ENCODE results near the gene SPATS1.
A peak's percentile ranks its signal among the peaks of the same experiment; 100 is the strongest.
"Not testable (repeated sequence)": the region's sequence is repeated elsewhere in the genome, so short reads cannot be mapped to it uniquely, and the experiment has no call there.

The SPATS1 gene

DNA sequence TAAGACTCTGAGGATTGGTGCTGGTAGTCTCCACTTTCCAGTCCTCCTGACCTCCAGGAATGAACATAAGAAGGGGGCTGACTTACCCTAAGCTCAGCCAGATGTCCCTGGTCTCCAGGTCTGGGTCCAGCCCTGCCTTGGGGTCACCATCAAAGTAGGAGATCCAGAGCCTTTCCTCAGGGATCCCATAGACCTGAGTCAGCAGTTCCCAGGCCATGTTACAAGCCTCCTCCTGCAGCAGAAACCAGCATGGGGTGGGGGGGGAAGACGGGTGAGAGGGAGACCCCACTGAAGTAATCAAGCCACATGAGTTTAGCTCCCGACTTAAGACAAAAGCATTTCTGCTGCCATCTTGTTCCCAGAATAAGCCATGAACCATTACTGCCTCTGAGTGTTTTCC is 31.1 kb upstream of the SPATS1 start:
- TF ChIP-seq, protein P1, sequence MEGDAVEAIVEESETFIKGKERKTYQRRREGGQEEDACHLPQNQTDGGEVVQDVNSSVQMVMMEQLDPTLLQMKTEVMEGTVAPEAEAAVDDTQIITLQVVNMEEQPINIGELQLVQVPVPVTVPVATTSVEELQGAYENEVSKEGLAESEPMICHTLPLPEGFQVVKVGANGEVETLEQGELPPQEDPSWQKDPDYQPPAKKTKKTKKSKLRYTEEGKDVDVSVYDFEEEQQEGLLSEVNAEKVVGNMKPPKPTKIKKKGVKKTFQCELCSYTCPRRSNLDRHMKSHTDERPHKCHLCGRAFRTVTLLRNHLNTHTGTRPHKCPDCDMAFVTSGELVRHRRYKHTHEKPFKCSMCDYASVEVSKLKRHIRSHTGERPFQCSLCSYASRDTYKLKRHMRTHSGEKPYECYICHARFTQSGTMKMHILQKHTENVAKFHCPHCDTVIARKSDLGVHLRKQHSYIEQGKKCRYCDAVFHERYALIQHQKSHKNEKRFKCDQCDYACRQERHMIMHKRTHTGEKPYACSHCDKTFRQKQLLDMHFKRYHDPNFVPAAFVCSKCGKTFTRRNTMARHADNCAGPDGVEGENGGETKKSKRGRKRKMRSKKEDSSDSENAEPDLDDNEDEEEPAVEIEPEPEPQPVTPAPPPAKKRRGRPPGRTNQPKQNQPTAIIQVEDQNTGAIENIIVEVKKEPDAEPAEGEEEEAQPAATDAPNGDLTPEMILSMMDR (IDR thresholded peaks at IDR 0.05): no peak
- H3K4me3 ChIP-seq: no peak overlapping the region
- no peak overlapping the region for H3K27ac ChIP-seq
- no peak for DNase-seq (ENCODE audit: low spot score)

DNA sequence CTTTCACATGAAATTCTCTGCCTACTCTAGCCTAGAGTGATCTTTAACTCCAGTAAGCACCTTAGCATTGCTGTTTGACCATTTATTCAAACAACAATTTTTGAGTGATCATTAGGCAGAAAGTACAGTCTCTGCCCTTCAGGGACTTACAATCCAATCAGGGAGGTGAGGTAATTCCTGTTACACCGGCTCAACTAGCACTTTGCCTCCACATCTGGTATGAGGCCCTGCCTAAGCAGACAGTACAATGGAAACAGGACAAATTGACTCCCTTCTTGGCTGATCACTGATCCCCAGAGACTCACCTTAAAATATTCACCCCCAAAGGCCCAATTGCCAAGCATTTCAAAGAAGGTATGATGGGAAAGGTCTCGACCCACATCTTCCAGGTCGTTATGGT is 30.7 kb upstream of the SPATS1 start:
- Histone ChIP-seq H3K4me3 (no peak overlapping the region), H3K27ac (no peak overlapping the region)
- DNase-seq (ENCODE audit: low spot score): no peak
- TF ChIP-seq, protein P1 (IDR thresholded peaks at IDR 0.05): no peak

DNA sequence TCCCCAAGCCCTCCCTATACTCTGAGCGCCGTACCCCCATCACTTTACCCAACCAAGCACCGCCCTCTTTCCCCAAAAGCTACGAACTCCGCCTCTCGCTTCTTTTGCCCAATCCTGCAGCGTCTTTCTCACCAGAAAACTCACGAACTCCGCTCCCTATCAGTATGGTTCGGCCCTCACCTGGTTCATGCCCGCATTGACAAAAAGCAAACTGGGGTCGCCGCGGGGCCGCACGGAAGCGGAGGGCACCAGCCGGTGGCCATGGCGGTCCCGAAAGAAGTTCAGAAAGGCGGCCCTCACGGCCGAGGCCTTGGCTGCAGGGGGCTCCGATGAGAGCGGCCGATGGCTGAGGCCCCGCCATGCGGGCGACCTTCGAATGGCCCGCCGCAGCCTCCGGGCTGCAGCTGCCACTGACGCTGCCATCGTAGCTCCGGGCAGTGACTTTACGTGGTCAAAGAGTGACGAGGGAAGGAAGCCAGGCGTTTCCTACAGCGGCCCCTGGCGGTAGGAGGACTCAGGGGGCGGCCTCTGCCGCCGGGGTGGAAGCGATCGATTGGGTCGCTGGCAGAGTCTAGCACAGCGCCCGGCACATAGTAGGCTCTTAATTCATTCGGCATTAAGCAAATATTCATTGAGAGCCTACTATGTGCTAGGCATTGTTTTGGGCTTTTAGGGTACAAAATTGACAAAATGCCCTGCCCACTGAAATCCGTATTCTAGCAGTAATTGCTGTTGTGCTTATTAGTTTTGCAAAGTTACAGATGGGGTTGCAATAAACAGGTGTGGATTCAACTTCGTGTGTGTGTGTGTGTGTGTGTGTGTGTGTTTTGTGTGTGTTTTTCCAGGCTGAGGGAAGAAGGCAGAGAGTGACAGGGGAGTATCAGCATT is 29.3 kb upstream of the SPATS1 start, which contains the start of gene AARS2:
AARS2 (minus strand) TSS at position 447 of the 888 bp plus-strand sequence; CDS start at position 423, 24 bp downstream.
- TF ChIP-seq, protein P1 (IDR thresholded peaks at IDR 0.05): peak; percentile 96
- peak within 1 kb of the TSS; percentile 51 to 82 for H3K27ac ChIP-seq
- DNase-seq (ENCODE audit: low spot score): peak; percentile 88

DNA sequence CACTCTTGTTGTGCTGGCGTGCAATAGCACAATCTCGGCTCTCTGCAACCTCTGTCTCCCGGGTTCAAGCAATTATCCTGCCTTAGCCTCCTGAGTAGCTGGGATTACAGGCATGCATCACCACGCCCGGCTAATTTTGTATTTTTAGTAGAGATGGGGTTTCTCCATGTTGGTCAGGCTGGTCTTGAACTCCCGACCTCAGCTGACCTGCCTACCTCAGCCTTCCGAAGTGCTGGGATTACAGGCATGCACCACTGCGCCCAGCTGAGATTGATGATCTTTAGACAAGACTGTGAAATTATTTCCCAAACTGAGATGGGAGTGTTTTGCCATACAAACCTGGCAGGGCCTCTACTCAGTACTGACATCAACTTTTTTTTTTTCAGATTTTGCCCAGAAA is 27.8 kb upstream of the SPATS1 start:
- H3K27ac ChIP-seq; DNase-seq (ENCODE audit: low spot score); H3K4me3 ChIP-seq: not testable (repeated sequence)

More for the DNA sequence above, 29.3 kb upstream of the SPATS1 start, which contains the start of gene AARS2:
- H3K4me3 ChIP-seq: peak within 1 kb of the TSS; percentile 95

DNA sequence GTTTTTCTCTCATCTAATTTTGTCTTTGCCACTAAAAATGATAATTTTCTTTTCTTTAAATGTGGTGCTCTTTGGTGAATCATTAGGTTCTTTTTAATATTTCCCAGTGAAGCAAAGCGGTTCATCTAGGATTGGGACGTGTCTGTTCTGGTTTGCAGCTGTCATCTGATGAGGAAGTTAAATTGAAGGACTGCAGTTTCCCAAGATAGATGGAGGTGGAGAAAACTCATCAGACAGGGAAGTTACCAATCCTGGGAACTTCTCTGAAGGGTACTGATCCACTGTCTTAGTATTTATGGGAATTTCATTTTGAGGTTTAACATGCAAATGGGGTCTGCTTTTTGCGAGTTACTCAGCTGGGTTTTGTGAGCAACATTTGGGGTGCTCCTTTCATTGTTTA is 26.9 kb upstream of the SPATS1 start:
- no peak overlapping the region for H3K27ac ChIP-seq

DNA sequence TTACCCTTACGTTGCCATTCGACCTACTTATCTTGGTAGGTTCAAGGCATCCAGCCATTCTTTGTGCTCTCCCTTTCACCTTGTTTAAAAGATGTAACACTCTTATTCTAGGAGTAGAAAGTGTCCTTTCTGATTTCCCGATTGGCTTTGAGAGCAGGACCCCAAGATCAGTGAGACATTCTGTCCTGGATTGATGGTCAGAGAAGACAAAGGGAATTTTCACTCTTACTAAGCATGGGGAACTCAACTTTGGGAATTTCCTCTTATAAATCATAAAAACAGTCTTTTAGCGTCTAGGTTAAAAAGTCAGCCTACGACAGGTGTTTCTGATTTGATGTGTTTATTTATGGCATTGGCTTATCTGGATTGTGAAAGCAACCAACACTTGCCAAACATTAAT is 26.5 kb upstream of the SPATS1 start:
- no peak for DNase-seq (ENCODE audit: low spot score)
- no peak overlapping the region for H3K27ac ChIP-seq
- TF ChIP-seq, protein P1 (IDR thresholded peaks at IDR 0.05): no peak
- H3K4me3 ChIP-seq: no peak overlapping the region

More for the DNA sequence above, 26.9 kb upstream of the SPATS1 start:
- TF ChIP-seq, protein P1 (IDR thresholded peaks at IDR 0.05): no peak
- DNase-seq (ENCODE audit: low spot score): no peak
- no peak overlapping the region for H3K4me3 ChIP-seq

DNA sequence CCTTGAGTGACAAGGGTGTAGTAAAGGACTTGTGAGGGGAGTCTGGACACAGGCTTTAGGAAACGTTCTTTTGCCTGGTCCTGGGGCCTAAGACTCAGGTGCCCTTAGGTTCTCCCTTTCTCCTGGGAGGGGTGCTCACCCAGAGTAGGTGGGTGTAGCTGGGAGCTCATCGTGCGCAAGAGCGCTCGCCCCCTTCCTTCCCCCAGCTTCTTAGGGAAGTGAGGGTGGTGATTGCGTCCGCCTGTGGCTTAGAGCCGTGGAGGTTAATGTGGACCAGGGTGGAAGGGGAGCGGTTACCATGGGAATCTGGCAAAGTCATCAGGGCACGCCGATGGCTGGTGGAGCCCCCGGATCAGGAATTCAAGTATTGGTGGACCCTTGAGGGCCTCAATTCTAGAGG is 26.0 kb upstream of the SPATS1 start:
- Histone ChIP-seq H3K27ac (no peak overlapping the region), H3K4me3 (no peak overlapping the region)
- DNase-seq (ENCODE audit: low spot score): peak; percentile 50
- TF ChIP-seq, protein P1 (IDR thresholded peaks at IDR 0.05): no peak

DNA sequence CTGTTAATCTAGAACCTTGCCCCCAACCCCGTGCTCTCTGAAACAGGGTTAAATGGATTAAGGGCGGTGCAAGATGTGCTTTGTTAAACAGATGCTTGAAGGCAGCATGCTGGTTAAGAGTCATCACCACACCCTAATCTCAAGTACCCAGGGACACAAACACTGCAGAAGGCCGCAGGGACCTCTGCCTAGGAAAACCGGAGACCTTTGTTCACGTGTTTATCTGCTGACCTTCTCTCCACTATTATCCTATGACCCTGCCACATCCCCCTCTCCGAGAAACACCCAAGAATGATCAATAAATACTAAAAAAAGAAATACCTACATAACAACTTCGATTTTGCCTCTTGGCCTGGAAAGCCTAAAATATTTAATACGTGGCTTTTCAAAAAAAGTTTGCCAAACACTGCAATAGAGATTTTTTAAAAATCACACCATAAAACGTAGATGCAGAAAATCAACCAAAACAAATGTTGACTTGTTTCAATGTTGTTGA is 25.3 kb upstream of the SPATS1 start:
- not testable (repeated sequence) for H3K27ac ChIP-seq; DNase-seq (ENCODE audit: low spot score); H3K4me3 ChIP-seq

Data from coronary artery (tissue), 2 donors.